ENCODE measurements around the gene ESX1.

The ESX1 gene

DNA sequence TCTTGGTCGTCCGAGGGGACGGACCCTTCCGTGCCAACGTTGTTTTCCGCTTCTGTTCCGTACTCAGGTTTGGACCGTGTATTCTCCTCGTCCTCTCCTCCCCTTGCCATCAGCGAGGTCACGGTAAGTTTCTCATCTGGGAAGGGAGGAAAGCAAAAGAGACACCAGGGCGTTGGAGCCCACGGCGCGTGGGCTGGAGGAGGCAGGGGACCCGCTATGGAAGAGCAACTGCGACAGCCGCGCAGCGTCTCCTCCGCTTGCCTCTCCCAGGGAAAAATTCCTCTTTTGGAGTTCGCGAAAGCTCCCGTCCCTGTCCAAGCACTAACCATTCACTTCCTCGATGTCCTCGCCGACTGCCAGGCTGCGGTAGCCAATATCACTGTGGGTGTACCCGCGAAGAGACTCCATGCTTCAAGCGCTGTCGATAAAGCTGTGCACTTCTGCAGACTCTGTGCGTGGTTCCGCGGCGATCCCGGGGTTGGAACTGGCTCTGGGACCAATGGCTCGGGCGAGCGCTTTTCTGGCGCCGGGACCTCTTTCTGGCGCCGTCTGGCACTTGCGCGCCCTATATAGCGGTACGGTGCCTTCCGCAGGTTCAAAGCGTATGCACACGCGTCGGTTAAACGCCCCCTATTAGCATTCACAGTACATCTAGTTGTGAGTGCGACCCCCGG, at the start of gene ESX1:
Gene ESX1 (minus strand): TSS at position 492 of the 674 bp plus-strand sequence. CDS start 84 bp downstream, at position 408.
- TF ChIP-seq, protein P1, sequence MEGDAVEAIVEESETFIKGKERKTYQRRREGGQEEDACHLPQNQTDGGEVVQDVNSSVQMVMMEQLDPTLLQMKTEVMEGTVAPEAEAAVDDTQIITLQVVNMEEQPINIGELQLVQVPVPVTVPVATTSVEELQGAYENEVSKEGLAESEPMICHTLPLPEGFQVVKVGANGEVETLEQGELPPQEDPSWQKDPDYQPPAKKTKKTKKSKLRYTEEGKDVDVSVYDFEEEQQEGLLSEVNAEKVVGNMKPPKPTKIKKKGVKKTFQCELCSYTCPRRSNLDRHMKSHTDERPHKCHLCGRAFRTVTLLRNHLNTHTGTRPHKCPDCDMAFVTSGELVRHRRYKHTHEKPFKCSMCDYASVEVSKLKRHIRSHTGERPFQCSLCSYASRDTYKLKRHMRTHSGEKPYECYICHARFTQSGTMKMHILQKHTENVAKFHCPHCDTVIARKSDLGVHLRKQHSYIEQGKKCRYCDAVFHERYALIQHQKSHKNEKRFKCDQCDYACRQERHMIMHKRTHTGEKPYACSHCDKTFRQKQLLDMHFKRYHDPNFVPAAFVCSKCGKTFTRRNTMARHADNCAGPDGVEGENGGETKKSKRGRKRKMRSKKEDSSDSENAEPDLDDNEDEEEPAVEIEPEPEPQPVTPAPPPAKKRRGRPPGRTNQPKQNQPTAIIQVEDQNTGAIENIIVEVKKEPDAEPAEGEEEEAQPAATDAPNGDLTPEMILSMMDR (IDR thresholded peaks at IDR 0.05; ENCODE audit: low read depth, low read length): no peak
- no peak for DNase-seq (ENCODE audit: extremely low read depth, low read depth)

DNA sequence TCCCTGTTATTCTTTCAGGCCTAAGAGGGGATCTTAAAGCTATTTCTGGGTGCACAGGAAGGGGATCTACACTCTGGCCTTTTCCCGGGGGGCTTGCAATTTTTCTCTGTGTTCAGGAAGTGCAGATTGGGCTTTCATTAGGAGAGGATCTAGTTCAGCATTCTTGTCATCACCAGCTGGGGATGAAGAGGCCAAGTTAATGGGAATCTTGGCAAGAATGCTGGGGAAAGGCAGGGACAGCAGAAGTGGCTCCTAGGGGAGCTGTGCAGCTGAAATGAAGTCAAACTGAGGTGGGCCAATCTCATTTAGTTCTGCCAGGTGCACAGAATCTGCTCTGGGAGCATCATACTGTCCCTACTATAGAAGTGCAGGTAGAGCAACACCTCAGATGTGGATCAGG, 40.9 kb upstream of the ESX1 start:
- DNase-seq (ENCODE audit: extremely low read depth, low read depth): no peak
- TF ChIP-seq, protein P1 (IDR thresholded peaks at IDR 0.05; ENCODE audit: low read depth, low read length): no peak

DNA sequence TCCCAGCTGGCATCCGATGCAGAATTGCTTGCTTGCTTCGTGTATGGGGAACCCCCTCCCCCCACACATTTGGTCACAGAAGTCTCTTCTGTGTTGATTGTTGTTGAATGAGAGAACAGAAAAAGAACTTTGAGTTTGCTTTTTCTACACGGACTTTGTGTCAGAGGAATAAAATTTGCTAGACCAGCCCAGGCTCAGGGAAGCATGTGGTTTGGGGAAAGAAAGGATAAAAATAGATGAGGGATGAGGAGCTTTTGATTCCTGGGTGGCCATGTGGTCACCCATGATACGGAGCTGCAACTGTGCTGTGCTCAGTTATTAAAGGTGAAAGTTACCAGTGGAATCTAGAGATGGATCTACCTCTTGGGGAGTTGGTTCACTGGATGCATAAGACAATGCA, 34.2 kb upstream of the ESX1 start:
- TF ChIP-seq, protein P1 (IDR thresholded peaks at IDR 0.05; ENCODE audit: low read depth, low read length): no peak

DNA sequence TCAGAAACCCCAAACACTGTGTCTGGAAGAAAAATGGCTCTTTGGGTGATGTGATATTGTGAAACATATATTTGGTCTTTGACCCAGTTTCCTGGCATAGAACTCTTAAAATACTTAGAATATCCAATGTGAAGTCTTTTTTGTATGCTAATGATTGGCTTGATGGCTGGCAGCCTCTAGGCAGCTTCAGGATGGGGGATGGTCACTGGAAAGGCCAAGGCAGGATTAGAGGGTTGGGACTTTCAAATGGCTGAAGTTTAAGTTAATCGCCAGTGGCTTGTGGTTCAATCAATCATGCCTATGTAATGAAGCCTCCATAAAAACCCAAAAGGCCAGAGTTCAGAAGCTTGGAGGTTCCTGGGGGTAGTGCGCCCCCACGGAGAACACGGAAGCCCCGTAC, 33.5 kb upstream of the ESX1 start:
- no peak for DNase-seq (ENCODE audit: extremely low read depth, low read depth)

More for the DNA sequence above, 34.2 kb upstream of the ESX1 start:
- no peak for DNase-seq (ENCODE audit: extremely low read depth, low read depth)

DNA sequence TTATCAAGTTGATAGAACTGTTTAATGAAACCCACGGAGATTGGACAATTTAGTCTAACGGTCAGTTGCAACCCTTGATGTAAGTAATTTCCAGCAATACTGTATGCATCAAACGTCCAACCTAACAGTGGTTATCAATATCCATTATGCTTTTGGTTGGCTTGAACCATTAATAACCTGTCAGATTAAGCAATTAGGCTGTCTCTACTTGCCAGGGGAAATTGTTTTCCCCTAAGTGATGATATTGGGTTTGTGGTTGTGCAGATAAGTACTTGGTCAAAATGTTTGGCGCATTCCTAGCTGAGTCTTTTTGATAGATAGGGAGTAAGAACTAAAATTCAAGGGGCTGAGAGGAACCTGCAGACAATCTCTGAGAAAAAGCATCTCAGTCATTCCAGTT, 30.5 kb upstream of the ESX1 start:
- TF ChIP-seq, protein P1 (IDR thresholded peaks at IDR 0.05; ENCODE audit: low read depth, low read length): no peak
- DNase-seq (ENCODE audit: extremely low read depth, low read depth): no peak

More for the DNA sequence above, 33.5 kb upstream of the ESX1 start:
- TF ChIP-seq, protein P1 (IDR thresholded peaks at IDR 0.05; ENCODE audit: low read depth, low read length): no peak

DNA sequence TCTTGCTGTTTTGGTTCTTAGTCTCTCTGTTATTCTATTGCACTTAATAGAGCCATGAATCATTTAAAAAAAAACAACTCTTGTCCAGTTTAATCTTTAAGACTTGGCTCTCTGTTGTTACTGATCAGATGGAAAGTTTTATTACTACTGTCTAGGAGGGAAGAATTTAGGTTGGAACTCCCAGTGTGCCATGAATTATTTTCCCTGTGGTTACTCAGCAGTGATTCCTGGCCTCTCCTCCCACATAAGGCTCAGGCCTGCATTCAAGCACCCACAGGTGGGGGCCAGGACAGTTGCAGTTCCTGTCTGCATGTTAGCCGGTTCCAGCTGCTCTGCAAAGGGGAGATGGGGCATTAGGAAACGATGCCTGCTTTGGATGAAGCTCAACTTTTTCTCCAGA, 29.8 kb upstream of the ESX1 start:
- TF ChIP-seq, protein P1 (IDR thresholded peaks at IDR 0.05; ENCODE audit: low read depth, low read length): no peak
- no peak for DNase-seq (ENCODE audit: extremely low read depth, low read depth)

DNA sequence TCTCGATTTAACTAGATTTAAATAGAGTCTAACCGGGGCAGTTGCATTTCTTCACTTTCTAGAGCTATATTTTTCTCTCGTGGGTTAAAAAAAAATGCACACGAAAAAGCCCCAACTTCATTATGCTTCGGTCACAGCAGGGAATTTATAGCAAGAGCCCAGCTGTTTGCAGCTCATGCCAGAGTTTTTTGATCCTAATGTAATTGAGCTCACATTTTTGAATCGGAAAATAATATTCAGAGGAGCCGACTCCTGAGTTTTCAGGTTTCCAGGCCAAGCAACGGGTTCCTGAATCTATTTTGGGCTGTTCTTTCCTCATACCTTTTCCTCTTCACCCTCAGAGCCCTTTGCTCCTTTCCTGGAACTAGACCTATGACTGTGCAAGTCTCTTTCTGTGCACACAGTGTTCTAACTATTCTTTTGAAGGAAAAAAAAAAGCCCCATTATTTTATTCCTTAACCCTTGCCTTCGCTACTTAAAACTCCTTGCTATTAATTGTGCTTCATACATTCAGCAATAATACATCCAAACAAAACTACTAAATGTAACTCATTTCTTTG, 27.5 kb upstream of the ESX1 start:
- TF ChIP-seq, protein P1 (IDR thresholded peaks at IDR 0.05; ENCODE audit: low read depth, low read length): no peak
- DNase-seq (ENCODE audit: extremely low read depth, low read depth): no peak

All from AG09319 (cell line).